Measurements from ENCODE around the gene LINGO3.
"Not testable (repeated sequence)": the region's sequence is repeated elsewhere in the genome, so short reads cannot be mapped to it uniquely, and the experiment has no call there.

Gene LINGO3

GRCh38 chr19:2349818-2350217, 41.9 kb upstream of the LINGO3 start:
- not testable (repeated sequence) for H3K27ac ChIP-seq (ENCODE audit: insufficient read depth, low read length, poor library complexity, severe bottlenecking); H3K4me3 ChIP-seq (ENCODE audit: insufficient read depth, low read depth, low read length, poor library complexity, severe bottlenecking); H3K9me3 ChIP-seq (ENCODE audit: control insufficient read depth, low read length); H3K27me3 ChIP-seq (replicated peaks; ENCODE audit: control insufficient read depth, insufficient read depth, low read length, poor library complexity, severe bottlenecking); H3K4me1 ChIP-seq (ENCODE audit: control insufficient read depth, insufficient read depth, low read length, poor library complexity, severe bottlenecking); H3K36me3 ChIP-seq (ENCODE audit: control insufficient read depth, insufficient read depth, low read length); DNase-seq

DNA sequence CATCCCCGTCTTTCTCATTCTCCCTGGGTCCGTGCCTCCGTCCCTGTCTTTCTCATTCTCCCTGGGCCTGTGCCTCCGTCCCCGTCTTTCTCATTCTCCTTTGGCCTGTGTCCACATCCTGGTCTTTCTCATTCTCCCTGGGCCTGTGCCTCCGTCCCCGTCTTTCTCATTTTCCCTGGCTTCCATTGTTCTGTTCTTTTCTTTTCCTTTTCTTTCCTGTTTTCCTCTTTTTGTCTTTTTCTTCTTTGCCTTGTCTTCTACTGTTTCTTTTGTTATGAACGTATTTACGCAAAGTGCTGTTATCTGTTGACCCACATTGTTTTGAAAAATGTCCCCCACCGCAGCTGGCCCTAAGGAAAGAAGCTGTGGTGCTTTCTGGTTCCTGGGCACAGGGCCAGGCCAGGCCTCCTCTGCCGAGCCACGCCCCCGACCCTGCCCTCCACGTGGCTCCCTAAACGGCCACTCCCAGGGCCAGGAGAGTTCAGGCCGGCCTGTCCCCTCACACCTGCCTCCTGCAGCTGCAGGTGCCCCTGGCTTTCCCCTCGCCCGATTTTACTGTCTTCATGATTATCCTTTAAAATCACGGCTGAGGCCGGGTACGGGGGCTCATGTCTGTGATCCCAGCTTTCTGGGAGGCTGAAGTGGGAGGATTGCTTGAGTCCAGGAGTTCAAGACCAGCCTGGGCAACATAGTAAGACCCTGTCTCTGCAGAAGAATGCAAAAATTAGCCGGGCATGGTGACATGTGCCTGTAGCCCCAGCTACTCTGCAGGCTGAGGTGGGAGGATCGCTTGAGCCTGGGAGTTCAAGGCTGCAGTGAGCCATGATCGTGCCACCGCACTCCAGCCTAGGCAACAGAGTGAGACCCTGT, 38.1 kb upstream of the LINGO3 start:
- Histone ChIP-seq H3K27ac (ENCODE audit: insufficient read depth, low read length, poor library complexity, severe bottlenecking) (no peak overlapping the region), H3K4me1 (ENCODE audit: control insufficient read depth, insufficient read depth, low read length, poor library complexity, severe bottlenecking) (no peaks in the 10 kb centered on the region), H3K9me3 (ENCODE audit: control insufficient read depth, low read length) (no peaks in the 10 kb centered on the region), H3K36me3 (ENCODE audit: control insufficient read depth, insufficient read depth, low read length) (peaks cover 5% of the 10 kb centered on the region), H3K4me3 (ENCODE audit: insufficient read depth, low read depth, low read length, poor library complexity, severe bottlenecking) (no peak overlapping the region), H3K27me3 (replicated peaks; ENCODE audit: control insufficient read depth, insufficient read depth, low read length, poor library complexity, severe bottlenecking) (no peaks in the 10 kb centered on the region)
- no peak for DNase-seq

- Histone ChIP-seq H3K4me1 (ENCODE audit: control insufficient read depth, insufficient read depth, low read length, poor library complexity, severe bottlenecking) (no peaks in the 10 kb centered on the region), H3K4me3 (ENCODE audit: insufficient read depth, low read depth, low read length, poor library complexity, severe bottlenecking) (no peak overlapping the region), H3K36me3 (ENCODE audit: control insufficient read depth, insufficient read depth, low read length) (peaks cover 6% of the 10 kb centered on the region), H3K27me3 (replicated peaks; ENCODE audit: control insufficient read depth, insufficient read depth, low read length, poor library complexity, severe bottlenecking) (no peaks in the 10 kb centered on the region), H3K9me3 (ENCODE audit: control insufficient read depth, low read length) (no peaks in the 10 kb centered on the region), H3K27ac (ENCODE audit: insufficient read depth, low read length, poor library complexity, severe bottlenecking) (no peak overlapping the region)
- no peak for DNase-seq
These were observed 37.1 kb upstream of the LINGO3 start for GRCh38 chr19:2345076-2345475.

DNA sequence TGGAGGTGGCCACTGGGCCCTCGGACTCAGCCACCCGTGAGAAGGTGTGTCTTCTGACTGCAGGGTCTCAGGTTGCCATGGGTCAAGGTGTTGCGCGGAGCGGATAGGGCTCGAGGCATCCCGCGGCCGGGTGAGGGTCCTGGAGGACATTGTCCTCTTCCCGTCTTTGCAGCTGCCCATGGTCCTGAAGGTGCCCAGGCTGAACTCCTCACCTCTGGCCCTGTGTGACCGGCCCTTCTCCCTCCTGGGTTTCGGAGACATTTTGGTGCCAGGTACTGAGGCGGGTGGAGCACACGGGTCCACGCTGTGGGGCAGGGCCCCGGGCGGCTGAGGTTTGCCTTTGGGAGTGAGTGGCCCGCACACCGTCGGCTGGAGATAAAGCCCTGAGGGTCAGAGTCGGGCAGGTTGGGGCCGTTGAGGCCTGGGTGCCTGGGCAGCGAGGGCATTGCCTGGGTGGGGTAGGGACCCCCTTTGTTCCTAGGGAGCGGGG, 36.5 kb upstream of the LINGO3 start:
- no peaks in the 10 kb centered on the region for H3K9me3 ChIP-seq (ENCODE audit: control insufficient read depth, low read length)
- DNase-seq: no peak
- H3K27ac ChIP-seq (ENCODE audit: insufficient read depth, low read length, poor library complexity, severe bottlenecking): no peak overlapping the region
- H3K4me1 ChIP-seq (ENCODE audit: control insufficient read depth, insufficient read depth, low read length, poor library complexity, severe bottlenecking): no peaks in the 10 kb centered on the region
- no peaks in the 10 kb centered on the region for H3K27me3 ChIP-seq (replicated peaks; ENCODE audit: control insufficient read depth, insufficient read depth, low read length, poor library complexity, severe bottlenecking)
- H3K36me3 ChIP-seq (ENCODE audit: control insufficient read depth, insufficient read depth, low read length): peaks cover 9% of the 10 kb centered on the region
- H3K4me3 ChIP-seq (ENCODE audit: insufficient read depth, low read depth, low read length, poor library complexity, severe bottlenecking): no peak overlapping the region

- Histone ChIP-seq H3K4me1 (ENCODE audit: control insufficient read depth, insufficient read depth, low read length, poor library complexity, severe bottlenecking) (no peaks in the 10 kb centered on the region), H3K27ac (ENCODE audit: insufficient read depth, low read length, poor library complexity, severe bottlenecking) (no peak overlapping the region), H3K36me3 (ENCODE audit: control insufficient read depth, insufficient read depth, low read length) (peaks cover 9% of the 10 kb centered on the region), H3K9me3 (ENCODE audit: control insufficient read depth, low read length) (no peaks in the 10 kb centered on the region), H3K27me3 (replicated peaks; ENCODE audit: control insufficient read depth, insufficient read depth, low read length, poor library complexity, severe bottlenecking) (no peaks in the 10 kb centered on the region), H3K4me3 (ENCODE audit: insufficient read depth, low read depth, low read length, poor library complexity, severe bottlenecking) (no peak overlapping the region)
- DNase-seq: no peak
These were observed 35.5 kb upstream of the LINGO3 start for GRCh38 chr19:2343289-2343982.

GRCh38 chr19:2342656-2343288, 34.8 kb upstream of the LINGO3 start:
- no peak for DNase-seq
- Histone ChIP-seq H3K36me3 (ENCODE audit: control insufficient read depth, insufficient read depth, low read length) (peaks cover 9% of the 10 kb centered on the region), H3K9me3 (ENCODE audit: control insufficient read depth, low read length) (no peaks in the 10 kb centered on the region), H3K4me3 (ENCODE audit: insufficient read depth, low read depth, low read length, poor library complexity, severe bottlenecking) (no peak overlapping the region), H3K27ac (ENCODE audit: insufficient read depth, low read length, poor library complexity, severe bottlenecking) (no peak overlapping the region), H3K27me3 (replicated peaks; ENCODE audit: control insufficient read depth, insufficient read depth, low read length, poor library complexity, severe bottlenecking) (no peaks in the 10 kb centered on the region), H3K4me1 (ENCODE audit: control insufficient read depth, insufficient read depth, low read length, poor library complexity, severe bottlenecking) (no peaks in the 10 kb centered on the region)

DNA sequence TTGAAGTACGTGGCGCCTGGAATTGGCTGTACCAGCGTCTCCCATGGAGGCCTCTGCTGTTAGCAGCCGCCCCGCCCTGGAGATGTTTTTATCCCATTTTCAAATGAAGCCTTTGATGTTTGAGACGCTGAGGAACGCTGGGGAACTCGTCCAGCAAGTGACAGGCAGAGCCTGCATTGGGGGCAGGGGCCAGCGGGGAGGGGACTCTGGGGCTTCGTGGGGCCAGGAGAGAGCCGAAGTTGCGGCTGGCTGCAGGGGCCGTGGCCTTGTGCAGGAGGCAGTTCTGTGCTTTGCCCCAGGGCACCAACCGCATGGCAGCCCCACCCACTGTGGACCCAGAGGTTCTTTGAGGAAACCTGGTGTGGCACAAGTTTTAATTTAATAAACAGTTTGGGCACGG, 34.0 kb upstream of the LINGO3 start:
- no peak for DNase-seq
- Histone ChIP-seq H3K27me3 (replicated peaks; ENCODE audit: control insufficient read depth, insufficient read depth, low read length, poor library complexity, severe bottlenecking) (no peaks in the 10 kb centered on the region), H3K4me3 (ENCODE audit: insufficient read depth, low read depth, low read length, poor library complexity, severe bottlenecking) (no peak overlapping the region), H3K4me1 (ENCODE audit: control insufficient read depth, insufficient read depth, low read length, poor library complexity, severe bottlenecking) (no peaks in the 10 kb centered on the region), H3K9me3 (ENCODE audit: control insufficient read depth, low read length) (no peaks in the 10 kb centered on the region), H3K27ac (ENCODE audit: insufficient read depth, low read length, poor library complexity, severe bottlenecking) (no peak overlapping the region), H3K36me3 (ENCODE audit: control insufficient read depth, insufficient read depth, low read length) (peaks cover 9% of the 10 kb centered on the region)

GRCh38 chr19:2341244-2341751, 33.3 kb upstream of the LINGO3 start:
- Histone ChIP-seq H3K27me3 (replicated peaks; ENCODE audit: control insufficient read depth, insufficient read depth, low read length, poor library complexity, severe bottlenecking) (no peaks in the 10 kb centered on the region), H3K36me3 (ENCODE audit: control insufficient read depth, insufficient read depth, low read length) (peaks cover 9% of the 10 kb centered on the region), H3K4me1 (ENCODE audit: control insufficient read depth, insufficient read depth, low read length, poor library complexity, severe bottlenecking) (no peaks in the 10 kb centered on the region), H3K4me3 (ENCODE audit: insufficient read depth, low read depth, low read length, poor library complexity, severe bottlenecking) (no peak overlapping the region), H3K9me3 (ENCODE audit: control insufficient read depth, low read length) (no peaks in the 10 kb centered on the region), H3K27ac (ENCODE audit: insufficient read depth, low read length, poor library complexity, severe bottlenecking) (no peak overlapping the region)
- no peak for DNase-seq

- DNase-seq: no peak
- H3K27me3 ChIP-seq (replicated peaks; ENCODE audit: control insufficient read depth, insufficient read depth, low read length, poor library complexity, severe bottlenecking): no peaks in the 10 kb centered on the region
- H3K4me3 ChIP-seq (ENCODE audit: insufficient read depth, low read depth, low read length, poor library complexity, severe bottlenecking): no peak overlapping the region
- H3K36me3 ChIP-seq (ENCODE audit: control insufficient read depth, insufficient read depth, low read length): peaks cover 9% of the 10 kb centered on the region
- H3K9me3 ChIP-seq (ENCODE audit: control insufficient read depth, low read length): no peaks in the 10 kb centered on the region
- H3K27ac ChIP-seq (ENCODE audit: insufficient read depth, low read length, poor library complexity, severe bottlenecking): no peak overlapping the region
- no peaks in the 10 kb centered on the region for H3K4me1 ChIP-seq (ENCODE audit: control insufficient read depth, insufficient read depth, low read length, poor library complexity, severe bottlenecking)
These were observed 32.7 kb upstream of the LINGO3 start for GRCh38 chr19:2340496-2341243.
